Upper lobe of right lung (tissue), 1 donor: ENCODE results near the gene VIM. TPM values are rescaled to one million over a fixed set of nuclear protein-coding genes. Genes with fewer than 3 reads are reported as not detected.
A peak's percentile ranks its signal among the peaks of the same experiment; 100 is the strongest.

Experiments
- ATAC-seq: fragments of 200-7000 bp; cut with Tn5 transposase; one replicate; pipeline ENCODE4 v1.9.1; 2020; ENCODE audit warnings: mild to moderate bottlenecking, moderate library complexity
- DNase-seq: peaks from one replicate; pipeline ENCODE4 v3.0.0-alpha.2; 2020
- H3K27ac ChIP-seq: fragments of 200-600 bp; one replicate; pipeline ENCODE4 v1.8.0; 2022
- H3K27me3 ChIP-seq: fragments of 200-600 bp; one replicate; pipeline ENCODE4 v1.8.0; 2022; ENCODE audit warnings: mild to moderate bottlenecking
- H3K36me3 ChIP-seq: fragments of 200-600 bp; one replicate; pipeline ENCODE4 v1.8.0; 2022
- H3K4me1 ChIP-seq: fragments of 200-600 bp; one replicate; pipeline ENCODE4 v1.8.0; 2022
- H3K4me3 ChIP-seq: fragments of 200-600 bp; one replicate; pipeline ENCODE4 v1.8.0; 2022; ENCODE audit warnings: mild to moderate bottlenecking
- H3K9me3 ChIP-seq: fragments of 200-600 bp; one replicate; pipeline ENCODE4 v1.8.0; 2022
- CTCF ChIP-seq: fragments of 200-600 bp; IDR thresholded peaks from one replicate; pipeline ENCODE4 v1.8.0; 2022; ENCODE audit warnings: antibody characterized with exemption
- intact Hi-C: fragments of 100-400 bp; cut with DNase I; formaldehyde crosslinking; loops from one replicate; pipeline ENCODE4 v1.11.0; 2022
- total RNA-seq: library from RNA; stranded (reverse); fragmentation: NEBNext Ultra II Directional; extraction: Animal tissue kit (Norgen Biotek cat#: 25700); gene quantifications from one replicate; pipeline ENCODE4 v1.2.1, GENCODE V29; 2021
- donor health status: DM: no; HTN: yes; CAD: no; lungs with severe emphysema.

Gene VIM
- total RNA-seq, 1 donor from 2014 or later, result 1,272 TPM

GRCh38 chr10:17220652-17221100 lies 7.4 kb upstream of the VIM start:
- TF ChIP-seq CTCF, result no peak
- Histone ChIP-seq H3K27ac (no peak overlapping the region), H3K36me3 (no peaks in the 10 kb centered on the region), H3K27me3 (no peaks in the 10 kb centered on the region), H3K9me3 (no peaks in the 10 kb centered on the region), H3K4me1 (peaks cover 12% of the 10 kb centered on the region), H3K4me3 (no peak overlapping the region)
- ATAC-seq, result no peak
- intact Hi-C loops, result no loop called here
- DNase-seq, result no peak

- Histone ChIP-seq H3K27ac (no peak overlapping the region), H3K4me3 (no peak overlapping the region), H3K36me3 (no peaks in the 10 kb centered on the region), H3K4me1 (peaks cover 6% of the 10 kb centered on the region), H3K9me3 (no peaks in the 10 kb centered on the region), H3K27me3 (no peaks in the 10 kb centered on the region)
- TF ChIP-seq CTCF, result no peak
- intact Hi-C loops, result no loop called here
- ATAC-seq (peak; percentile 79), DNase-seq (no peak)
These were observed 5.7 kb upstream of the VIM start for GRCh38 chr10:17222329-17222728.

GRCh38 chr10:17225808-17226207 lies 2.2 kb upstream of the VIM start:
- H3K4me1 ChIP-seq, result peaks cover 6% of the 10 kb centered on the region
- H3K27ac ChIP-seq, result no peak overlapping the region
- no peaks in the 10 kb centered on the region for H3K27me3 ChIP-seq
- ATAC-seq (no peak), DNase-seq (no peak)
- peaks cover 2% of the 10 kb centered on the region for H3K36me3 ChIP-seq
- no peaks in the 10 kb centered on the region for H3K9me3 ChIP-seq
- intact Hi-C loops, result no loop called here
- H3K4me3 ChIP-seq, result no peak overlapping the region
- no peak for TF ChIP-seq CTCF

- TF ChIP-seq CTCF, result no peak
- H3K36me3 ChIP-seq, result peaks cover 13% of the 10 kb centered on the region
- intact Hi-C loops, result no loop called here
- H3K27me3 ChIP-seq, result no peaks in the 10 kb centered on the region
- ATAC-seq (no peak), DNase-seq (no peak)
- H3K4me3 ChIP-seq, result peak overlapping the region; percentile 90
- peak overlapping the region; percentile 20 for H3K27ac ChIP-seq
- no peaks in the 10 kb centered on the region for H3K9me3 ChIP-seq
- H3K4me1 ChIP-seq, result peaks cover 11% of the 10 kb centered on the region
These were observed 1.1 kb upstream of the VIM start for GRCh38 chr10:17226891-17227303.

GRCh38 chr10:17227367-17228090 lies 512 bp upstream of the VIM start:
- Histone ChIP-seq H3K9me3 (no peaks in the 10 kb centered on the region), H3K27me3 (no peaks in the 10 kb centered on the region), H3K27ac (peak overlapping the region; percentile 98), H3K4me1 (peaks cover 17% of the 10 kb centered on the region), H3K36me3 (peaks cover 19% of the 10 kb centered on the region), H3K4me3 (peak overlapping the region; percentile 90)
- ATAC-seq, result no peak
- peak; percentile 61 for TF ChIP-seq CTCF
- intact Hi-C loops, result no loop called here
- DNase-seq, result no peak
